IMR-90 (cell line): ENCODE measurements around the gene OR2T1.
"Not testable (repeated sequence)": the region's sequence is repeated elsewhere in the genome, so short reads cannot be mapped to it uniquely, and the experiment has no call there.

Experiments
- MAFK ChIP-seq: IDR thresholded peaks from 2 replicates; pipeline ENCODE4 v1.6.1; 2012; ENCODE audit warnings: low read depth, low read length, improper control_type of control experiment
- POLR2A ChIP-seq: IDR thresholded peaks from 2 replicates; pipeline ENCODE4 v1.6.1; 2012; ENCODE audit warnings: mild to moderate bottlenecking, low read depth, low read length
- RAD21 ChIP-seq: IDR thresholded peaks from 2 replicates; pipeline ENCODE4 v1.6.1; 2012; ENCODE audit warnings: low read length, improper control_type of control experiment
- SMC3 ChIP-seq: fragments of 150-350 bp; IDR thresholded peaks from 2 replicates; pipeline ENCODE4 v1.6.1; 2016; ENCODE audit warnings: low read depth, mild to moderate bottlenecking, antibody characterized with exemption, low read length, moderate library complexity
- TF ChIP-seq, protein P1 (sequence below): conservative IDR thresholded peaks from 2 replicates; pipeline ENCODE4 v1.5.1; 2012; ENCODE audit warnings: mild to moderate bottlenecking, low read depth, low read length, improper control_type of control experiment
- TF ChIP-seq, protein P2 (sequence below): fragments of 150-350 bp; IDR thresholded peaks from 2 replicates; pipeline ENCODE4 v1.6.1; 2017; ENCODE audit warnings: mild to moderate bottlenecking, antibody characterized with exemption, low read length, low read depth

DNA sequence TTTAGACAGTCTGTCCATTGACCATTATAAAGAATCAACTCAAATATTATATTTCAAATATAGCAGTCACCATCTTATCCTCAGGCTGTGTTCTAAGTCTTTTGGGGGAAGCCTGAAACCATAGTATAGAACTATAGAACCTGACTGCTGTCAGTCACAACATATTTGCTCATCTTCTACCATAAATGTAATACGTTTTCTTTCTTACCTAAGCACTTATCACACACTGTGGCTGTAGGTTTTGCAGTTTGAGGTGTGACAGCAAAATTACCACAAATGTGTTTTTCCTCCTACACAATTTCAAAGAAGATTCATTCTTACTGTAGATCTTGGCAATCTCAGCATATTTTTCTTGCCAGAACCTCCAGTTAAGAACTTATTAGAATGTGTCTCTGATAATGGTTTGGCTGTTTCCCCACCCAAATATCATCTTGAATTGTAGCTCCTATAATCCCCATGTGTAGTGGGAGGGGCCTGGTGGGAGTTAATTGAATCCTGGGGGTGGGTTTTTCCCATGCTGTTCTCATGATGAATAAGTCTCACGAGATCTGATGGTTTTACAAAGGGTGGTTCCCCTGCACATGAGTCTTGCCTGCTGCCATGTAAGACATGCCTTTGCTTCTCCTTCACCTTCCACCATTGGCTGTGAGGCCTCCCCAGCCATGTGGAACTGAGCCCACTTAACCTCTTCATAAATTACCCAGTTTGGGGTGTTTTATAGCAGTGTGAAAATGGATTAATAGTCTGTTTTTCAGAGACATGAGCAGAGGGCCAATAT lies 39.8 kb downstream of the OR2T1 start:
- TF ChIP-seq, protein P1, sequence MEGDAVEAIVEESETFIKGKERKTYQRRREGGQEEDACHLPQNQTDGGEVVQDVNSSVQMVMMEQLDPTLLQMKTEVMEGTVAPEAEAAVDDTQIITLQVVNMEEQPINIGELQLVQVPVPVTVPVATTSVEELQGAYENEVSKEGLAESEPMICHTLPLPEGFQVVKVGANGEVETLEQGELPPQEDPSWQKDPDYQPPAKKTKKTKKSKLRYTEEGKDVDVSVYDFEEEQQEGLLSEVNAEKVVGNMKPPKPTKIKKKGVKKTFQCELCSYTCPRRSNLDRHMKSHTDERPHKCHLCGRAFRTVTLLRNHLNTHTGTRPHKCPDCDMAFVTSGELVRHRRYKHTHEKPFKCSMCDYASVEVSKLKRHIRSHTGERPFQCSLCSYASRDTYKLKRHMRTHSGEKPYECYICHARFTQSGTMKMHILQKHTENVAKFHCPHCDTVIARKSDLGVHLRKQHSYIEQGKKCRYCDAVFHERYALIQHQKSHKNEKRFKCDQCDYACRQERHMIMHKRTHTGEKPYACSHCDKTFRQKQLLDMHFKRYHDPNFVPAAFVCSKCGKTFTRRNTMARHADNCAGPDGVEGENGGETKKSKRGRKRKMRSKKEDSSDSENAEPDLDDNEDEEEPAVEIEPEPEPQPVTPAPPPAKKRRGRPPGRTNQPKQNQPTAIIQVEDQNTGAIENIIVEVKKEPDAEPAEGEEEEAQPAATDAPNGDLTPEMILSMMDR: not testable (repeated sequence)
- TF ChIP-seq MAFK, POLR2A, SMC3, RAD21: not testable (repeated sequence)
- TF ChIP-seq, protein P2, sequence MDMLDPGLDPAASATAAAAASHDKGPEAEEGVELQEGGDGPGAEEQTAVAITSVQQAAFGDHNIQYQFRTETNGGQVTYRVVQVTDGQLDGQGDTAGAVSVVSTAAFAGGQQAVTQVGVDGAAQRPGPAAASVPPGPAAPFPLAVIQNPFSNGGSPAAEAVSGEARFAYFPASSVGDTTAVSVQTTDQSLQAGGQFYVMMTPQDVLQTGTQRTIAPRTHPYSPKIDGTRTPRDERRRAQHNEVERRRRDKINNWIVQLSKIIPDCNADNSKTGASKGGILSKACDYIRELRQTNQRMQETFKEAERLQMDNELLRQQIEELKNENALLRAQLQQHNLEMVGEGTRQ: not testable (repeated sequence)
